ENCODE measurements around the gene BRD9. TPM values are rescaled to one million over a fixed set of nuclear protein-coding genes. Genes with fewer than 3 reads are reported as not detected.
A peak's percentile ranks its signal among the peaks of the same experiment; 100 is the strongest.
"Not testable (repeated sequence)": the region's sequence is repeated elsewhere in the genome, so short reads cannot be mapped to it uniquely, and the experiment has no call there.

The BRD9 gene
- total RNA-seq, 1 donor from 2014 or later: 21.2 TPM

DNA sequence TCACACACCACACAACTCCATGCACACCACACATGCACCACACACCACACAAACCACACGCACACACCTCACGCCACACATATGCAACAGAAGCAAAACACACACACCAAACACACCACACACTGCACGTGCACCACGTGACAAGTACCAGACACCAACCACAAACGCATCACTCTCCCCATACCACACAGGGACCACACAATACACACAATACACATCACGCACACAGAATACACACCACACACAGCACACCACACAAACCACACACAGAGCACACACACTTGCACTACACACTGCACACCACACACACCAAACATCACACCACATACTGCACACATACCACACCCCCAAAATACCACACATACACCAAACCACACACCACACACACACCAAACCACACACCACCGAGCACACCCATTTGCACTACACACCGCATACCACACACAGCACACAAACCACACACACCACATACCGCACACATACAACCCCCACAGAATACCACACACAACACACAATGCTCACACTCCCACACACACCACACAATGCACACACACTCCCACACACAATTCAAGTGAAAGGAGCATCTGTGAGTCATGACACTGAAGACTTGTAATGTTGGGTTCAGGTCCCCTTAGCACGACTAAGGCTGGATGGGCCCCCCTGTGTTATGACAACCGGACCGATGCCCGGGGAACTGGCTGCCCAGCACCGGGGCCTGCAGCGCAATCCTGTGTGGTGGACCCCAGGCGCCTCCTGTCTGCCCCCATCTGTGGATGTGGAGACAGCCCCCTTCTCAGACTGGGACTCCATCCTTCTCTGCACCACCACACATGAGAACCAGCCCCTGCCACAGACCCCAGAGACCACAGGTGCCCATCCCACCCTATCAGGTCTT lies 35.8 kb downstream of the BRD9 start:
- peak; percentile 11 for ATAC-seq

DNA sequence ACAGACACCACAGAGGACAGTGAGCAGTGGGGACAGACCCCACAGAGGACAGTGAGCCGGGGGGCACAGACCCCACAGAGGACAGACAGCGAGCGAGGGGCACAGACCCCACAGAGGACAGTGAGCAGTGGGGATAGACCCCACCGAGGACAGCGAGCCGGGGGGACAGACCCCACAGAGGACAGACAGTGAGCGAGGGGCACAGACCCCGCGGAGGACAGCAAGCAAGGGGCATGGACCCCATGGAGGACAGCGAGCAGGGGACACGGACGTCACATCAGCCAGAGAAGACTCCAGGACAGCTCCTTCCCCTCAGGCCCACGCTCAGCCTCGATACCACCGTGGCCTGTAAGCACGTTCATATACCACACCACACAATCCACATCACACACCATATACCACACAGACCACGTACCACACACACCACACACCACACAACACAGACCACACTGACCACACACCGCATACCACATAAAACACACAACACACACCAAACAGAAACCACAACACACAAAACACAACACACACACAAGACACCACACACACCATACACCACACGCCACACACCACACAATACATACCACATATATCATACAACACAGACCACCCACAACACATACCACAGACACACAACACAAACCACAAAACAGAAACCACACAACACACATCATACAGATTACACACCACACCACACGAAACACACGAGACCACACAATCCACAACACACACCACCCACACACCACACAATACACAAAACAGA lies 36.6 kb downstream of the BRD9 start:
- peak; percentile 29 for ATAC-seq

DNA sequence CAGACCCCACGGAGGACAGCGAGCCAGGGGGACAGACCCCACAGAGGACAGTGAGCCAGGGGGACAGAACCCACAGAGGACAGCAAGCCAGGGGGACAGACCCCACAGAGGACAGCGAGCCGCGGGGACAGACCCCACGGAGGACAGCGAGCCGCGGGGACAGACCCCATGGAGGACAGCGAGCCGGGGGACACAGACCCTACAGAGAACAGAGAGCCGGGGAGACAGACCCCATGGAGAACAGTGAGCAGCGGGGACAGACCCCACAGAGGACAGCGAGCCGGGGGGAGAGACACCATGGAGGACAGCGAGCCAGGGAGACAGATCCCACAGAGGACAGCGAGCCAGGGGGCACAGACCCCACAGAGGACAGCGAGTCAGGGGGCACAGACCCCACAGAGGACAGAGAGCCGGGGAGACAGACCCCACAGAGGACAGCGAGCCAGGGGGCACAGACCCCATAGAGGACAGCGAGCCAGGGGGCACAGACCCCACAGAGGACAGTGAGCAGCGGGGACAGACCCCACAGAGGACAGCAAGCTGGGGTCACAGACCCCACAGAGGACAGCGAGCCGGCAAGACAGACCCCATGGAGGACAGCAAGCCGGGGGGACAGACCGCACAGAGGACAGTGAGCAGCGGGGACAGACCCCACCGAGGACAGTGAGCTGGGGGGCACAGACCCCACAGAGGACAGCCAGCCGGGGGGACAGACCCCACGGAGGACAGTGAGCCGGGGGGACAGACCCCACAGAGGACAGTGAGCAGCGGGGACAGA lies 37.4 kb downstream of the BRD9 start:
- ATAC-seq: no peak

DNA sequence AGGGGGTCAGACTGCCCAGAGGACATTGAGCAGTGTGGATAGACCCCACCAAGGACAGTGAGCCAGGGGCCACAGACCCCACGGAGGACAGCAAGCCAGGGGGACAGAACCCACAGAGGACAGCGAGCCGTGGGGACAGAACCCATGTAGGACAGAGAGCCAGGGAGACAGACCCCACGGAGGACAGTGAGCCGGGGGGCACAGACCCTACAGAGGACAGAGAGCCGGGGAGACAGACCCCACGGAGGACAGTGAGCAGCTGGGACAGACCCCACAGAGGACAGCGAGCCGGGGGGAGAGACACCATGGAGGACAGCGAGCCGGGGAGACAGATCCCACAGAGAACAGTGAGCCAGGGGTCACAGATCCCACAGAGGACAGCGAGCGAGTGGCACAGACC lies 38.4 kb downstream of the BRD9 start:
- no peak for ATAC-seq

DNA sequence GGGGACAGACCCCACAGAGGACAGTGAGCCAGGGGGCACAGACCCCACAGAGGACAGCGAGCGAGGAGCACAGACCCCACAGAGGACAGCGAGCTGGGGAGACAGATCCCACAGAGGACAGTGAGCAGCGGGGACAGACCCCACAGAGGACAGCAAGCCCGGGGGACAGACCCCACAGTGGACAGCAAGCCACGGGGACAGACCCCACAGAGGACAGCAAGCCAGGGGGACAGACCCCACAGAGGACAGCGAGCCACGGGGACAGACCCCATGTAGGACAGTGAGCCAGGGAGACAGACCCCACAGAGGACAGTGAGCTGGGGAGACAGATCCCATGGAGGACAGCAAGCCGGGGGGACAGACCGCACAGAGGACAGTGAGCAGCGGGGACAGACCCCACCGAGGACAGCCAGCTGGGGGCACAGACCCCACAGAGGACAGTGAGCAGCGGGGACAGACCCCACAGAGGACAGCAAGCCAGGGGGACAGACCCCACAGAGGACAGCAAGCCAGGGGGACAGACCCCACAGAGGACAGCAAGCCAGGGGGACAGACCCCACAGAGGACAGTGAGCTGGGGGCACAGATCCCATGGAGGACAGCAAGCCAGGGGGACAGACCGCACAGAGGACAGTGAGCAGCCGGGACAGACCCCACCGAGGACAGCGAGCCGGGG lies 39.0 kb downstream of the BRD9 start:
- ATAC-seq: not testable (repeated sequence)

DNA sequence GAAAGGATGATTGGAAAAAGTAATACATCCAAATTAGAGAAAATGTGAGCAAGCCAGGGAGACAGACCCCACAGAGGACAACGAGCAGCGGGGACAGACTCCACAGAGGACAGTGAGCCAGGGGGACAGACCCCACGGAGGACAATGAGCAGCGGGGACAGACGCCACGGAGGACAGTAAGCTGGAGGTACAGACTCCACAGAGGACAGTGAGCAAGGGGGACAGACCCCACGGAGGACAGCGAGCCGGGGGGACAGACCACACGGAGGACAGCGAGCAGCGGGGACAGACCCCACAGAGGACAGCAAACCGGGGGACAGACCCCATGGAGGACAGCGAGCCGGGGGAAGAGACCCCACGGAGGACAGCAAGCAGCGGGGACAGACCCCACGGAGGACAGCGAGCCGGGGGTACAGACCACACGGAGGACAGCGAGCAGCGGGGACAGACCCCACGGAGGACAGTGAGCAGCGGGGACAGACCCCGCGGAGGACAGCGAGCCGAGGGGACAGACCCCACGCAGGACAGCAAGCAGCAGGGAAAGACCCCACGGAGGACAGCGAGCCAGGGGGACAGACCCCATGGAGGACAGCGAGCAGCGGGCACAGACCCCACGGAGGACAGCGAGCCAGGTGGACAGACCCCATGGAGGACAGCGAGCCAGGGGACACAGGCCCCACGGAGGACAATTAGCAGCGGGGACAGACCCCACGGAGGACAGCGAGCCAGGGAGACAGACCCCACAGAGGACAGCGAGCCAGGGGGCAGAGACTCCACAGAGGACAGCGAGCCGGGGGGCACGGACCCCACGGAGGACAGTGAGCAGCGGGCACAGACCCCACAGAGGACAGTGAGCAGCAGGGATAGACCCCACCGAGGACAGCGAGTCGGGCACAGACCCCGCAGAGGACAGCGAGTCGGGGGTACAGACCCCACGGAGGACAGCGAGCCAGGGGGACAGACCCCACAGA lies 39.9 kb downstream of the BRD9 start:
- no peak for ATAC-seq

DNA sequence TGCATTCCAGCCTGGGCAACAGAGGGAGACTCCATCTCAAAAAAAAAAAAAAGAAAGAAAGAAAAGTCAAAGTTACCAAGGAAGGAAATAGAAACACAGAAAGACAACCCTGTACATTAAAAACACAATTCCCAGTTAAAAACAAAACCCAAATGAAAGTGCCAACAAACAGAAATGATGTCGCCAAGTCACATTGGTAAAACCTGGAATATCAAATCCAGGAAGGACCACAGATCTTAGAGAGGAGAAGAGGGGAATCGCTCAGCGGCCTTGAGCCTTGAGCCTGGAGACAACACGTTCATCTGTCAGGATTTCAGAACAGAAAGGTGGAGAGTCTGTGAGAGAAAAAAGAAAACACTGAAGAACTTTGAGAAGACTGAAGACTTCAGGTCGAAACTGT lies 40.6 kb downstream of the BRD9 start:
- ATAC-seq: no peak

DNA sequence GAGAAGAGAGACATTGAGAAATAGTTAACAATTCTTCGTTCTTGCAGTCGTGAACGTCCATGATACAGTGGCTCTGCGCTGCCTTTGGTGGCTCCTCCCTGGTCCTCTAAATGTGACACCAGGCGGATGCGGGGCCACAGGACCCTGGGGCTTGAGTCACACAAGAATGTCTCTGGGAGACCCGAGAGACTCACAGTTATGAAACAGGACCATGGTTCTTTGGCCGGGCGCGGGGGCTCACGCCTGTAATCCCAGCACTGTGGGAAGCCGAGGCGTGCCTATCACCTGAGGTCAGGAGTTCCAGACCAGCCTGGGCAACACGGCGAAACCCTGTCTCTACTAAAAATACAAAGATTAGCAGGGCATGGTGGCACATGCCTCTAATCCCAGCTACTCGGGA lies 41.0 kb downstream of the BRD9 start:
- no peak for ATAC-seq

DNA sequence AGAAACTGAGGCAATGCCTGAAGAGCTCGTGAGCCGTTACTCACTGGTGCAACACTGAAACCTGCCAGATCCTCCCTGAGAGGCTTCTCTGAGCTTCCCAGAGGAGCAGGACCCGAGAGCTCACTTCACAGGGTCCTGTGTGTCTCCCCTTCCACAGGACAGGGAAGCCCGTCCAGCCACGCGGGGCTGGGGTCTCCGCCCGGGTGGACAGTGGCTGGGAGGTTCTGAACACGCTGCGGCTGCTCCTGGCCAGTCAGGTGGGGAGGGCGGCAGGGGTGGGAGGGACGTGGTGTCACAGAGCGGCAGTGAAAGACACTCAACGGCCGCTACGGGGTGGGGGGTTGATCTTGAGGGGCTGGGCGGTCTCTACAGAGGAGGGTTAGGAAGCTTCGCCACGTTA lies 41.5 kb downstream of the BRD9 start:
- ATAC-seq: no peak

DNA sequence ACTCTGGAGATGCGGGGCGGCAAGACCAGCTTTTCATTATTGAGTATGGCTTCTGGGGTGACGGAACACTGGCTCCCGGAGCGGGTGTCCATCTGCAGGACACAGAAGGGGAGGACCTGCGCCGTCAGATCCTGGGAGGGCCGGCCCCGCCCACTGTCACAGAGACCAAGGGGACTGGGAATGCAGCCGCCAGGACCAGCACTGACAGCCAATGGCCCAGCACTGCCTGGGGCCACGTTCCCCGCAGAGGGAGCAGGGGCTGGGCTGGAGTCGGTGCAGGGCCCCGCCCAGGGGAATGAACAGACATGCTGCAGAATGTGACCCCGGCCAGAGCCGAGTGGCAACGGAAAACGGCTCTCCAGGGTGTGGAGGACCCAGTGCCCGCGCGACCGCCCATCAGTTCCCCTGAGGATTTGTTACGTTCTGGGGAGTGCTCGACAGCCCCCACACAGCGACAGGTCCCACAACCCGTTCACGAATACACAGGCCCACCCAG lies 42.0 kb downstream of the BRD9 start, which contains the start of gene ZDHHC11:
Gene ZDHHC11, minus strand, starts transcription at position 476 of the 496 bp plus-strand sequence. Its CDS starts 384 bp downstream, at position 92.
- no peak for ATAC-seq

DNA sequence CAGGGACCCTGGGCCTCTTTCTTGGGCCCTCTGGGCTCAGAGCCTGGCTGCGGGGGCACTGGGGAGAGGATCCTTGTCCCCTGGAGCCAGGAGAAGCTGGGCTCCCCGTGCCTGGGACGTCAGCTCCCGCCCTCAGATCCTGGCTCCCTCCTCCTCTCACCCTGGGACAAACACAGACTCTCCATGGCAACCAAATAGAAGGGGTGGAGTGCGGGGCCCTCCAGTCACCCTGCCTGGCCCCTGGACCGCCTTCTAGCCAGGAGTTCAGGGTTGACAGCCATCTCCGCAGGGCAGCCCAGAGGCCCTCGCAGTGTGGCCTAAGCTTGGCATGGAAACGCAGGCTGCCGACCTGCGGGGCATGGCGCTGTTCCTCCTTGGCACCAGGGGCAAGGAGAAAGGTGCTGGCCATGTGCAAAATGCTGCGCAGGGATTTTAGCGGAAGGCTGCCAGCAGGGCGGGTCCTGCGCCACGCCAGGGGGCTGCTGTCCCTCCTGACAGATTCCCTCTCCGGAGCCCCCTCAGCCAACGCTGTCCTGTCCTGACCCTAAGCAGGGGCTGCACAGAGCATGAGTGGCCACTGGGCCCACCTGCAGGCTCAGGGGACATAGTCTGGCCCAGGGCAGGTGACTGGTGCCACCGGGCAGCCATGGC lies 42.8 kb downstream of the BRD9 start:
- ATAC-seq: peak; percentile 5

DNA sequence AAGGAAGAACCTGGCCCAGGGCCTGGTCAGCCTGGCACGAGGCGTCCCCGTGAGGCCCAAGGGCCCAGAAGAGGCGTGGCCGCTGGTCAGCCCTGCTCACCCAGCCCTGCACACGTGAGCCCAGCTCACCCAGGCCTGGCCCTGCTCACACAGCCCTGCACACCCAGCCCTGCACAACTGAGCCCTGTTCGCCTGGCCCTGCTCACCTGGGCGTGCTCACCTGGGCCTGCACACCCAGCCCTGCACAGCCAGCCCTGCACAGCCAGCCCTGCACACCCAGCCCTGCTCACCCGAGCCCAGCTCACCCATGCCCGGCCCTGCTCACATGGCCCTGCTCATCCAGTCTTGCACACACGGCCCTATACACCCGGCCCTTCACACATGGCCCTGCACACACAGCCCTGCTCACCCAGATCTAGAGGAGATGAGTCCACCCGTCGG lies 43.9 kb downstream of the BRD9 start:
- peak; percentile 16 for ATAC-seq

DNA sequence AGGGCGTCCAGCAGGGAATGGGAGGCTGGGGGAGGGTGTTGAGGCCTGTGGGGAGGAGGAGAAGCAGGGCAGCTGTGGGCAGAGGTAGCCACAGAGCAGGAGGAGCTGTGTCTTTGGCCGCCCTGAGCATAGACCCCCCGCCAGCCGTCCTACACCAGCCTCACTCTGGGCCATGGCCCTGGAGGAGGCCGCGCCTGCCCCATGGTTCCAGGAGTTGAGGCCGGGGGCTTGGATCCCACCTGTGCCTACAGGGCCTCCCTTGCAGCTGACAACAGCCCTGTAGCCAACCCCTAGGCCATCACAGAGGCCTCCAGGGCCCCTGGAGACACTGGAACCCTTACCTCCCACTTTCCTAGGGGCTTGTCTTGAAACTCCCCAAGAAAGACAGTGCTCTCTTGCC lies 44.9 kb downstream of the BRD9 start:
- not testable (repeated sequence) for ATAC-seq

DNA sequence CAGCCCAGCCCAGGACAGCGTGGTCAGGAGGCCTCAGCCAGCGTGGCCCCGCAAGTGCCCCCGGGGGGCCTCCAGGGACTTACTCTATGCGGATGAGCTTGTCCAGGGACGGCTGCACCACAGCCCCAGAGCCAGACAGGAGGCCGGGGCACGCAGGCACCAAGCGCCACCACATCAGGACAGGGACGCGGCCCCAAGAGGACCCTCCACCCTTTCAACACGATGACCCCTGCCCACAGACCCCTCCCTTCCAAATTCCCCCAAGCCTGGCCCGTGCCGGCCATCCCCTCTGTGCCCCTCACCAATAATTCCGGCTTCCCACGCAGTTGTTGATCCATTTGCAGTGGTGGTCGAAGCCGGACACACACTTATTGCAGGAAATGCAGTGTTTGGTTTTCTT lies 45.4 kb downstream of the BRD9 start:
- ATAC-seq: not testable (repeated sequence)

DNA sequence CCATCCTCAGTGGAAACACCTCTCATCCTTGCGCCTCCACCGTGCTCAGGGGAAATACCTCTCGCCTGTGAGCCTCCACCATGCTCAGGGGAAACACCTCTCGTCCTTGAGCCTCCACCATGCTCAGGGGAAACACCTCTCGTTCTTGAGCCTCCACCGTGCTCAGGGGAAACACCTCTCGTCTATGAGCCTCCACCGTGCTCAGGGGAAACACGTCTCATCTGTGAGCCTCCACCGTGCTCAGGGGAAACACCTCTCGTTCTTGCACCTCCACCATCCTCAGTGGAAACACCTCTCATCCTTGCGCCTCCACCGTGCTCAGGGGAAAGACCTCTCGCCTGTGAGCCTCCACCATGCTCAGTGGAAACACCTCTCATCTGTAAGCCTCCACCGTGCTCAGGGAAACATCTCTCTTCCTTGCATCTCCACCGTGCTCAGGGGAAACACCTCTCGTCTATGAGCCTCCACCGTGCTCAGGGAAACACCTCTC lies 46.0 kb downstream of the BRD9 start:
- not testable (repeated sequence) for ATAC-seq

DNA sequence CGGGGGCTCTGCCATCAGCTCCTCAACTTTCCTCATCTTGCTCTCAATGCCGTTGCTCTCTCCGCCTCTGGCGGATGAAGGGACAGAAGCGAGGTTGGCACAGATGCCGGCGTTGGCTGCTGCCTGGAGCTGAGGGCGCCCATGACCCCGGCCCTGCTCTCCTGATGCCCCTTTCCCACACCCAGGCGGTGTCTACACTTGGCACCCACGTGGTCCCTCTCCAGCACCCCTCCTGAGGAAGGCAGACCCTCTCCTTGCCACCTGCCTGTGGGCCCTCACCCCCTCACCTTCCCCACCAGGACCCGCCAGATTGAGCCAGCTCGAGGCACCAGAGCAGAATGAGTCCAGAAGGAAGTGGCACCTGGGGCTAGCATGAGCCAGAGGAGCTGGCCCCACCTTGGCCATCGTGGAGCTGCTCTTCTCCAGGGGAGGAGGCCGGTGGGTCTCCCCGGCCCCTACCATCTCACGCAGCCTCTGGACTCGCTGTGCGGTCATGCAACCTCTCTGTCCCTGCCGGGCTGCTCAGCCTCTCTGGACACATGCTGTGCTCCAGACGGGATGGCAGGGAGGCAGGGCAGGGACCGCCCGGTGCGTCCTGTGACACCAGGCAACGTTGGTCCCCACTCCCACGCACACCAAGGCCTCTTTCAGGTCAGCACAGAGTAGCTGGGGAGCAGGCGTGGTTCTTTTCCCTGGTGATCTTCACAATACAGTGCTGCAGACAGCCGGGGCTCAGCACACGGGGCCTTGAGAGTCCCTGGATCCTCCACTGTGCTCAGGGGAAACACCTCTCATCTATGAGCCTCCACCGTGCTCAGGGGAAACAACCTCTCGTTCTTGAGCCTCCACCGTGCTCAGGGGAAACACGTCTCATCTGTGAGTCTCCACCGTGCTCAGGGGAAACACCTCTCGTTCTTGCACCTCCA lies 46.7 kb downstream of the BRD9 start:
- ATAC-seq: not testable (repeated sequence)

DNA sequence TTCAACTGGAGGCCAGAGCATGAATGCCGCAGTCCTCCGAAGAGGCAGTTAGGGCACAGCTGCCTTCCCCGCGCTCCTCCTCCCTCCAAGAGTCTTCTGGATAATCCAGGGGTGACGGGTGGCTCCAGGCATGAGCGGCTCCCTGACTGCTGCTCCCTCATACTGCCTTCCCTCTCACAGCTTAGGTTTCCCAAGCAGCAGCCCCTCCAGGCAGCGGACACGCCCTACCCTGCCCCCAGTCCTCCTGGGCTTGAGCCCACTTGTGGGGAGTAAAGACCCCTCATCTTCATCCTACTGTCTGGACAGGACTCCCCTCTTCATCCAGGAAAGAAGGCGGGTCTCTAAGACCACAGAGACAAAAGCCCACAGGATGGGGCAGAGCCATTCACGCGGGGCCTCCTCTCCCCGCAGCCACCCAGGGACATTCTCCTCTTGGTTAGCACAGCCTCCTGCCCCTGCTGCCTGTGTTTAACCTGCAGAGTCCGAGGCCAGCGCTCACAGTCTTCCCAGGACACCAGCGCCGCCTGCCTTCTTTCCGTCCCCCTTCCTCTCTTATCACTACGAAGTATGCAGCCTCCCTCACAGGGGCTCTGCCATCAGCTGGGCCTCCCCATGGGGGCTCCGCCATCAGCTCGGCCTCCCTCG lies 47.4 kb downstream of the BRD9 start:
- ATAC-seq: not testable (repeated sequence)

DNA sequence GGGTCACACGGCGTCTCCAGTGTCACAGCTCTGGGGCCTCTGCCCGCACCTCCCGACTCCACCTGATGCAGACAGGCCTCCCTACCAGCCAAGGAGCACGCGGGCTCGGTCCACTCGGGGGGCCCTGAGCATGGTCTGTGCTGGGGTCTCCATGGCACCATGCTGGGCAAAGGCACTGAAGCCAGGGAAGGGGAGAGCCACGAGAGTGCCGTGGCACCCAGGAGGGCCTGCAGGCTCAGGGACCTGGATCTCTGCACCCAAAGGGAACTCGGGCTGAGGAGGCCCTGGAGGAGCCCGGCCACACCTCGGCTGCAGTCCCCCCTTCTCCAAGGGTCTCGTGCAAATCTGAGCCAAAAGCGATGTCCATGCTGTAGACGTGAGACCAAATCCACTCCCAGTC lies 48.2 kb downstream of the BRD9 start:
- ATAC-seq: not testable (repeated sequence)
